Ascending aorta (tissue), 2 donors: ENCODE results near the gene SLC1A2. TPM values are rescaled to one million over a fixed set of nuclear protein-coding genes. Genes with fewer than 3 reads are reported as not detected.
"Not testable (repeated sequence)": the region's sequence is repeated elsewhere in the genome, so short reads cannot be mapped to it uniquely, and the experiment has no call there.

ENCODE experiments used
- DNase-seq, 2 donors: peaks; one replicate each; pipeline ENCODE4 v3.0.0-alpha.2; 2019; ENCODE audit warnings: low spot score in 2 of 2
- H3K27ac ChIP-seq, 2 donors: fragments of 200-600 bp; sonication (generic); one replicate each; pipeline ENCODE4 v1.5.1; 2016 to 2017; ENCODE audit warnings: mild to moderate bottlenecking in 1 of 2
- H3K27me3 ChIP-seq: fragments of 200-600 bp; sonication (generic); one replicate; pipeline ENCODE4 v1.5.1; 2017
- H3K36me3 ChIP-seq, 2 donors: fragments of 200-600 bp; sonication (generic); one replicate each; pipeline ENCODE4 v1.5.1; 2016
- H3K4me1 ChIP-seq, 2 donors: fragments of 200-600 bp; sonication (generic); one replicate each; pipeline ENCODE4 v1.5.1; 2016 to 2017; ENCODE audit warnings: mild to moderate bottlenecking in 1 of 2
- H3K4me3 ChIP-seq, 2 donors: fragments of 200-600 bp; sonication (generic); one replicate each; pipeline ENCODE4 v1.5.1; 2016 to 2017; ENCODE audit warnings: mild to moderate bottlenecking in 1 of 2
- H3K9me3 ChIP-seq, 2 donors: fragments of 200-600 bp; sonication (generic); one replicate each; pipeline ENCODE4 v1.5.1; 2016
- intact Hi-C: fragments of 100-400 bp; cut with DNase I; formaldehyde crosslinking; loops from one replicate; pipeline ENCODE4 v1.15.1; 2023
- total RNA-seq: library from RNA; depleted of rRNA; stranded (reverse); fragments of >200 nt; gene quantifications from one replicate; pipeline ENCODE4 v1.1.0, GENCODE V29; 2016
- TF ChIP-seq, protein P1 (sequence below), 3 experiments: fragments of 200-600 bp in 2 of 3; fragments of 450-650 bp in 1 of 3; sonication (generic) in 2 of 3; IDR thresholded peaks; one replicate each; pipeline ENCODE4 v1.5.1; 2016 to 2019; ENCODE audit warnings: antibody characterized with exemption in 3 of 3, mild to moderate bottlenecking in 1 of 3, moderate library complexity in 1 of 3

Gene SLC1A2
- total RNA-seq, 1 donor from 2014 or later: 0.32 TPM

- H3K4me1 ChIP-seq: no peaks in the 10 kb centered on the region
- DNase-seq: no peak
- H3K36me3 ChIP-seq: peaks cover 44 to 50% of the 10 kb centered on the region in 2 donors
- no peaks in the 10 kb centered on the region for H3K9me3 ChIP-seq
- no peak overlapping the region for H3K4me3 ChIP-seq
- TF ChIP-seq, protein P1, sequence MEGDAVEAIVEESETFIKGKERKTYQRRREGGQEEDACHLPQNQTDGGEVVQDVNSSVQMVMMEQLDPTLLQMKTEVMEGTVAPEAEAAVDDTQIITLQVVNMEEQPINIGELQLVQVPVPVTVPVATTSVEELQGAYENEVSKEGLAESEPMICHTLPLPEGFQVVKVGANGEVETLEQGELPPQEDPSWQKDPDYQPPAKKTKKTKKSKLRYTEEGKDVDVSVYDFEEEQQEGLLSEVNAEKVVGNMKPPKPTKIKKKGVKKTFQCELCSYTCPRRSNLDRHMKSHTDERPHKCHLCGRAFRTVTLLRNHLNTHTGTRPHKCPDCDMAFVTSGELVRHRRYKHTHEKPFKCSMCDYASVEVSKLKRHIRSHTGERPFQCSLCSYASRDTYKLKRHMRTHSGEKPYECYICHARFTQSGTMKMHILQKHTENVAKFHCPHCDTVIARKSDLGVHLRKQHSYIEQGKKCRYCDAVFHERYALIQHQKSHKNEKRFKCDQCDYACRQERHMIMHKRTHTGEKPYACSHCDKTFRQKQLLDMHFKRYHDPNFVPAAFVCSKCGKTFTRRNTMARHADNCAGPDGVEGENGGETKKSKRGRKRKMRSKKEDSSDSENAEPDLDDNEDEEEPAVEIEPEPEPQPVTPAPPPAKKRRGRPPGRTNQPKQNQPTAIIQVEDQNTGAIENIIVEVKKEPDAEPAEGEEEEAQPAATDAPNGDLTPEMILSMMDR (IDR thresholded peaks at IDR 0.05): no peak
- H3K27me3 ChIP-seq: no peaks in the 10 kb centered on the region
- intact Hi-C loops: no loop called here
- H3K27ac ChIP-seq: no peak overlapping the region
Measured at GRCh38 chr11:35230388-35230787, 189.0 kb downstream of the SLC1A2 start.

- no peaks in the 10 kb centered on the region for H3K4me1 ChIP-seq
- peaks cover 55 to 69% of the 10 kb centered on the region in 2 donors for H3K36me3 ChIP-seq
- DNase-seq: no peak
- no peaks in the 10 kb centered on the region for H3K27me3 ChIP-seq
- peak overlapping the region; percentile 18 to 29 for H3K27ac ChIP-seq
- H3K9me3 ChIP-seq: no peaks in the 10 kb centered on the region
- TF ChIP-seq, protein P1 (IDR thresholded peaks at IDR 0.05): no peak
- H3K4me3 ChIP-seq: no peak overlapping the region
- intact Hi-C loops: no loop called here
Measured at GRCh38 chr11:35228328-35228725, 191.0 kb downstream of the SLC1A2 start.

DNA sequence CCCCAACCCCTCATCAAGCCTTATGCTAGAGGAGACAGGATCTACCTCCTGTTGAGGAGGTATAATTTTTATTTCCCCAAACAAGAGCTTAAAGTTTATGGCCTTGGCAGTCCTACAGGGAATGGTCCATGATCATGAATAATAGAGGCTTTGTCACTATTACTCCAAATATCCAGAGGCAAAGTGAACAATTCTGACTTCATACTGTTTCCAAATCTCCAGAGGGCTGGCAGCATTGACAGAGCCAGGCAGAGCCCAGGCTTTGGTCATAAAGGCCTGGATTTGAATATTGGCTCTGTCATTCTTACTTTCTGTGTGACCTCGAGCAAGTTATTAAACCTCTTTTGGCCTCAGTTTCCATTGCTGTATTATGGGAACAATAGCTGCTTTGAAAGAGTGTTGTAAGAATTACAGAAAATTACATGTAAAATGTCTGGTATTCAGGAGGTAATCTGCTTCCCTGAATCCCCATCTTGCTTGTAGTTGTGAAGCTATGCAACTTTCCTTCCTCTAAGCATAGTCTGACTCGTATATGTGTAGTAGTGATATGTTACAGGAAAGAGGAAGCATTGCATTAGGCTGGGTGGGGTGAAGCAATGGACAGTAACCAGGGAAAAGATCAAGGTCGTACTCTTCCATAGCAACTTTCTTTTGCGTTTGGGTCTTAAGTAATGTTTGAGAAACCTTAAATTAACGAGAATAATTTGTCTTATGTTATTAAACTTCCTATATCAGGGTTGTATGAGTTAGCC, 191.6 kb downstream of the SLC1A2 start:
- Histone ChIP-seq H3K9me3 (no peaks in the 10 kb centered on the region), H3K4me1 (no peaks in the 10 kb centered on the region), H3K27me3 (no peaks in the 10 kb centered on the region), H3K27ac (peak overlapping the region in 1 of 2 donors; percentile 29), H3K4me3 (no peak overlapping the region), H3K36me3 (peaks cover 55 to 74% of the 10 kb centered on the region in 2 donors)
- intact Hi-C loops: no loop called here
- TF ChIP-seq, protein P1 (IDR thresholded peaks at IDR 0.05): no peak
- DNase-seq: no peak

GRCh38 chr11:35226756-35227155, 192.6 kb downstream of the SLC1A2 start:
- Histone ChIP-seq H3K27ac (peak overlapping the region in 1 of 2 donors; percentile 1), H3K36me3 (peaks cover 62 to 84% of the 10 kb centered on the region in 2 donors)
- H3K4me3 ChIP-seq, H3K27me3 ChIP-seq, H3K4me1 ChIP-seq, intact Hi-C loops, H3K9me3 ChIP-seq, DNase-seq: not testable (repeated sequence)

- intact Hi-C loops: no loop called here
- Histone ChIP-seq H3K27me3 (no peaks in the 10 kb centered on the region), H3K27ac (peak overlapping the region in 1 of 2 donors; percentile 1), H3K36me3 (peaks cover 63 to 86% of the 10 kb centered on the region in 2 donors), H3K4me1 (no peaks in the 10 kb centered on the region), H3K9me3 (no peaks in the 10 kb centered on the region), H3K4me3 (no peak overlapping the region)
- TF ChIP-seq, protein P1 (IDR thresholded peaks at IDR 0.05): no peak
- no peak for DNase-seq
Measured at GRCh38 chr11:35225946-35226520, 193.3 kb downstream of the SLC1A2 start.

- Histone ChIP-seq H3K27ac (peak overlapping the region; percentile 29 to 61), H3K4me3 (no peak overlapping the region), H3K27me3 (no peaks in the 10 kb centered on the region), H3K4me1 (no peaks in the 10 kb centered on the region), H3K36me3 (peaks cover 63 to 83% of the 10 kb centered on the region in 2 donors), H3K9me3 (no peaks in the 10 kb centered on the region)
- intact Hi-C loops: no loop called here
- DNase-seq: no peak
- TF ChIP-seq, protein P1 (IDR thresholded peaks at IDR 0.05): no peak
Measured at GRCh38 chr11:35223991-35224390, 195.4 kb downstream of the SLC1A2 start.
